HG03097 (cell line): ENCODE results near the gene HDHD2.
A peak's percentile ranks its signal among the peaks of the same experiment; 100 is the strongest.
"Not testable (repeated sequence)": the region's sequence is repeated elsewhere in the genome, so short reads cannot be mapped to it uniquely, and the experiment has no call there.

Source experiments
- ATAC-seq: cut with Tn5 transposase; IDR thresholded peaks from one replicate; pipeline ENCODE4 v1.9.1; 2021; ENCODE audit not compliant: unreplicated experiment, low FRiP score

HDHD2 gene

GRCh38 chr18:47150029-47150823 lies at the start of gene HDHD2:
HDHD2 (minus strand) TSS chr18:47150500; CDS start chr18:47136439, 14,061 bp downstream.
- ATAC-seq, result peak; percentile 87

GRCh38 chr18:47195961-47196360 lies 45.7 kb upstream of the HDHD2 start:
- ATAC-seq, result not testable (repeated sequence)

GRCh38 chr18:47191961-47192360 lies 41.7 kb upstream of the HDHD2 start:
- ATAC-seq, result no peak

GRCh38 chr18:47187721-47188120 lies 37.4 kb upstream of the HDHD2 start:
- ATAC-seq, result no peak

GRCh38 chr18:47184419-47185050 lies 34.2 kb upstream of the HDHD2 start:
- ATAC-seq, result no peak

GRCh38 chr18:47182156-47182555 lies 31.9 kb upstream of the HDHD2 start:
- ATAC-seq, result not testable (repeated sequence)

GRCh38 chr18:47180765-47181164 lies 30.5 kb upstream of the HDHD2 start:
- no peak for ATAC-seq

- no peak for ATAC-seq
These were observed 29.2 kb upstream of the HDHD2 start for GRCh38 chr18:47179520-47179919.

GRCh38 chr18:47175898-47176575 lies 25.7 kb upstream of the HDHD2 start, which contains the start of gene IER3IP1:
IER3IP1 (minus strand) TSS chr18:47176364; CDS start chr18:47176277, 87 bp downstream.
- ATAC-seq, result peak; percentile 80

GRCh38 chr18:47175283-47175897 lies 25.1 kb upstream of the HDHD2 start:
- ATAC-seq, result no peak

- no peak for ATAC-seq
These were observed 24.3 kb upstream of the HDHD2 start for GRCh38 chr18:47174545-47175116.

GRCh38 chr18:47172476-47172875 lies 22.2 kb upstream of the HDHD2 start:
- no peak for ATAC-seq

- ATAC-seq, result no peak
These were observed 18.6 kb upstream of the HDHD2 start for GRCh38 chr18:47168913-47169312.

GRCh38 chr18:47168509-47168908 lies 18.2 kb upstream of the HDHD2 start:
- no peak for ATAC-seq

- ATAC-seq, result no peak
These were observed 16.0 kb upstream of the HDHD2 start for GRCh38 chr18:47166294-47166693.

GRCh38 chr18:47163241-47163640 lies 12.9 kb upstream of the HDHD2 start:
- peak; percentile 65 for ATAC-seq

- no peak for ATAC-seq
These were observed 10.0 kb upstream of the HDHD2 start for GRCh38 chr18:47160256-47160655.

- not testable (repeated sequence) for ATAC-seq
These were observed 8.1 kb upstream of the HDHD2 start for GRCh38 chr18:47158404-47158803.

GRCh38 chr18:47151439-47151838 lies 1.1 kb upstream of the HDHD2 start:
- ATAC-seq, result no peak

GRCh38 chr18:47150824-47151366 lies 595 bp upstream of the HDHD2 start:
- ATAC-seq, result no peak
